Stimulated activated CD8-positive, alpha-beta memory T cell treated with anti-CD3 and anti-CD28 coated beads, Interleukin-15, amount 100 ng/mL, for 24 hours (primary cell): ENCODE results near the gene RALGAPA2.

Source experiments
- DNase-seq: peaks from one replicate; pipeline ENCODE4 v3.0.0-alpha.2; 2020; ENCODE audit warnings: low read depth

The RALGAPA2 gene

GRCh38 chr20:20436689-20437088, 275.8 kb downstream of the RALGAPA2 start:
- DNase-seq: no peak

GRCh38 chr20:20435453-20435852, 277.0 kb downstream of the RALGAPA2 start:
- no peak for DNase-seq

GRCh38 chr20:20432618-20433286, 279.7 kb downstream of the RALGAPA2 start:
- no peak for DNase-seq

GRCh38 chr20:20430066-20430465, 282.4 kb downstream of the RALGAPA2 start:
- no peak for DNase-seq

GRCh38 chr20:20428067-20428466, 284.4 kb downstream of the RALGAPA2 start:
- DNase-seq: no peak

GRCh38 chr20:20427227-20427864, 285.1 kb downstream of the RALGAPA2 start:
- no peak for DNase-seq

- DNase-seq: no peak
Observed at GRCh38 chr20:20426655-20426907, 285.9 kb downstream of the RALGAPA2 start.

- no peak for DNase-seq
Observed at GRCh38 chr20:20425823-20426654, 286.4 kb downstream of the RALGAPA2 start.

- no peak for DNase-seq
Observed at GRCh38 chr20:20423117-20423516, 289.3 kb downstream of the RALGAPA2 start.

GRCh38 chr20:20417876-20418676, 294.4 kb downstream of the RALGAPA2 start:
- no peak for DNase-seq

GRCh38 chr20:20415321-20415720, 297.1 kb downstream of the RALGAPA2 start:
- DNase-seq: no peak

- no peak for DNase-seq
Observed at GRCh38 chr20:20414640-20415220, 297.7 kb downstream of the RALGAPA2 start.

- DNase-seq: no peak
Observed at GRCh38 chr20:20413810-20414281, 298.6 kb downstream of the RALGAPA2 start.

GRCh38 chr20:20412750-20413149, 299.7 kb downstream of the RALGAPA2 start:
- no peak for DNase-seq

- no peak for DNase-seq
Observed at GRCh38 chr20:20411836-20412235, 300.6 kb downstream of the RALGAPA2 start.

- no peak for DNase-seq
Observed at GRCh38 chr20:20411402-20411801, 301.0 kb downstream of the RALGAPA2 start.

- no peak for DNase-seq
Observed at GRCh38 chr20:20410678-20411077, 301.8 kb downstream of the RALGAPA2 start.

GRCh38 chr20:20409331-20409730, 303.1 kb downstream of the RALGAPA2 start:
- DNase-seq: no peak

- DNase-seq: no peak
Observed at GRCh38 chr20:20407891-20408805, 304.3 kb downstream of the RALGAPA2 start.

- no peak for DNase-seq
Observed at GRCh38 chr20:20406306-20406705, 306.1 kb downstream of the RALGAPA2 start.

- no peak for DNase-seq
Observed at GRCh38 chr20:20405623-20406022, 306.8 kb downstream of the RALGAPA2 start.
